ENCODE measurements around the gene CSNK1A1L.

CSNK1A1L gene

DNA sequence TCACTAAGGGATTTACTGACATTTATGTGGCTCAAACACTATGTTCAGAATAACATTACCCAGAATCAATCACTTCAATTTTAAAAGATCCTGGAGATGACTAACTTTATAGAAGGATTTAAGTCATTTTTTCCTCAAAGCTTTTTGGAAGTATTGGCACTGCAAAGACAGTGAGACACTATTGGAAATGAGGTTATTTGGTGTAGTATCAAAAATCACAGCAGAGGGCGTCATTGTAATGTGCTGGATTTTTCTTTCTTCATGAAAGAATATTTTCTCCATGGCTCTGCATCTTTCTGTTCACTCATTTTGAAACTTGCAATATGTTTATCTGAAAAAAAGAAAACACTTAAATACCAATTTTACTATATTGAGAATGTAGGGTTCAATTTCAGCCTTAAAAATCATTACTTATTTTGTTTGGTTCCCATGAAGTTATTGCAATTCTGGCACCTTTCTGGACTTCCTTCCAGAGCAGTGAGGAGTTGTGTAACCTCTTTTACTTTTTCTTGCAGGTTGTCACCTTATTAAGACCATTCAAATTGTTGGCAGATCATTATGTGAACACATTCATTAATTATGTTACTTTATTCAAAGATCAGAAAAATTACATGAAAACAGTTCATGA lies 3.7 kb upstream of the CSNK1A1L start:
- Histone ChIP-seq H3K27ac (ENCODE audit: low read depth, low read length) (no peak overlapping the region), H3K4me2 (ENCODE audit: low read length) (no peak overlapping the region), H3K36me3 (ENCODE audit: control insufficient read depth, low read length) (no peaks in the 10 kb centered on the region), H3K4me1 (ENCODE audit: control insufficient read depth, low read length) (no peaks in the 10 kb centered on the region), H4K20me1 (ENCODE audit: control insufficient read depth, insufficient read depth, low read depth, low read length) (no peaks in the 10 kb centered on the region), H3K9me2 (replicated peaks; ENCODE audit: control insufficient read depth, low read length) (no peaks in the 10 kb centered on the region), H3K9me3 (ENCODE audit: control insufficient read depth, insufficient read depth, low read length) (no peaks in the 10 kb centered on the region), H3F3A (ENCODE audit: control insufficient read depth, insufficient read depth) (no peaks in the 10 kb centered on the region), H3K4me3 (ENCODE audit: low read length) (no peak overlapping the region), H3K27me3 (ENCODE audit: control insufficient read depth, low read length) (no peaks in the 10 kb centered on the region), H3K79me2 (ENCODE audit: control insufficient read depth, low read length) (no peaks in the 10 kb centered on the region)
- no peak for TF ChIP-seq EZH2phosphoT487 (IDR thresholded peaks at IDR 0.05; ENCODE audit: borderline replicate concordance, low read length)
- TF ChIP-seq, protein P1, sequence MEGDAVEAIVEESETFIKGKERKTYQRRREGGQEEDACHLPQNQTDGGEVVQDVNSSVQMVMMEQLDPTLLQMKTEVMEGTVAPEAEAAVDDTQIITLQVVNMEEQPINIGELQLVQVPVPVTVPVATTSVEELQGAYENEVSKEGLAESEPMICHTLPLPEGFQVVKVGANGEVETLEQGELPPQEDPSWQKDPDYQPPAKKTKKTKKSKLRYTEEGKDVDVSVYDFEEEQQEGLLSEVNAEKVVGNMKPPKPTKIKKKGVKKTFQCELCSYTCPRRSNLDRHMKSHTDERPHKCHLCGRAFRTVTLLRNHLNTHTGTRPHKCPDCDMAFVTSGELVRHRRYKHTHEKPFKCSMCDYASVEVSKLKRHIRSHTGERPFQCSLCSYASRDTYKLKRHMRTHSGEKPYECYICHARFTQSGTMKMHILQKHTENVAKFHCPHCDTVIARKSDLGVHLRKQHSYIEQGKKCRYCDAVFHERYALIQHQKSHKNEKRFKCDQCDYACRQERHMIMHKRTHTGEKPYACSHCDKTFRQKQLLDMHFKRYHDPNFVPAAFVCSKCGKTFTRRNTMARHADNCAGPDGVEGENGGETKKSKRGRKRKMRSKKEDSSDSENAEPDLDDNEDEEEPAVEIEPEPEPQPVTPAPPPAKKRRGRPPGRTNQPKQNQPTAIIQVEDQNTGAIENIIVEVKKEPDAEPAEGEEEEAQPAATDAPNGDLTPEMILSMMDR (IDR thresholded peaks at IDR 0.05; ENCODE audit: low read depth, low read length, poor library complexity, severe bottlenecking) = peak; percentile 66

DNA sequence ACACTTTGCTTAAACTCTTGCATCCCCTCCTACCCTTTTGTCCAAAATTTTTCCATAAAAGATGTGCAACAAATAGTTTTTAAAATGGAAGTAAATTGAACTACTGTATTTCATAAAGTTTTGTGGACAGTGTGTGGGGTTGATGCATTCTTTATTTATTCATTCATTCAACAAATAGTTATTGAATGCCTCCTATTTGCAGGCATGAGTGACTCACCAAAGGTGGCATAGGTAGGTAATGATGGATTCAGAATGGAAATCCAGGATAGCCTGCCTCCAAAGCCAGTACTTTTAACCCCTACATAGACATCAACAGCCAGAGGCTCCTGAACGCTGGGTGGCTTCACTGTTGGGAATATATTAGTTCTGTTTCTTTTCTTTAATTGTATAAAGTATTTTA lies 2.4 kb upstream of the CSNK1A1L start:
- Histone ChIP-seq H3F3A (ENCODE audit: control insufficient read depth, insufficient read depth) (no peaks in the 10 kb centered on the region), H3K36me3 (ENCODE audit: control insufficient read depth, low read length) (no peaks in the 10 kb centered on the region), H3K27me3 (ENCODE audit: control insufficient read depth, low read length) (no peaks in the 10 kb centered on the region), H3K4me3 (ENCODE audit: low read length) (no peak overlapping the region), H3K9me3 (ENCODE audit: control insufficient read depth, insufficient read depth, low read length) (no peaks in the 10 kb centered on the region), H3K4me2 (ENCODE audit: low read length) (no peak overlapping the region), H3K27ac (ENCODE audit: low read depth, low read length) (no peak overlapping the region), H3K79me2 (ENCODE audit: control insufficient read depth, low read length) (no peaks in the 10 kb centered on the region), H4K20me1 (ENCODE audit: control insufficient read depth, insufficient read depth, low read depth, low read length) (no peaks in the 10 kb centered on the region), H3K9me2 (replicated peaks; ENCODE audit: control insufficient read depth, low read length) (no peaks in the 10 kb centered on the region), H3K4me1 (ENCODE audit: control insufficient read depth, low read length) (no peaks in the 10 kb centered on the region)
- TF ChIP-seq, protein P1 (IDR thresholded peaks at IDR 0.05; ENCODE audit: low read depth, low read length, poor library complexity, severe bottlenecking) = no peak

DNA sequence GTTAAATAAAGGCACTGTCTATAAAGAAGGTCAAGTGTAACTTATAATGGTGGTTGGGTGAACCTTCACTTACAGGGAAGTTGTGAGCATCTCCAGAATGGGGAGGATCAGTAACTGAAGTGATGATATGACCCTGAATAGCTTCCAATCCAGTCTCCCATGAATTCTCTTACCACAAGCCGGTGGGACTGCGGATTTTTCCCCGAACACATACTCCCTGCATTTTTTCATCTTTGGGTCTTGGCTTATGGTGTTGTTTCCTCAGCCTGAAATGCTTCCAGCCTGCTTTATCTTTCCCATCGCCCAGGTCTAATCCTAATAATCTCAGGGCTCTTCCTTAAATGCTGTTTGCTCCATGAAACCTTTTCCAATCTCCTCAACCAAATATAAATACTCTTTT lies 2.0 kb upstream of the CSNK1A1L start:
- no peaks in the 10 kb centered on the region for H3F3A ChIP-seq (ENCODE audit: control insufficient read depth, insufficient read depth)
- H3K36me3 ChIP-seq (ENCODE audit: control insufficient read depth, low read length) = no peaks in the 10 kb centered on the region
- no peaks in the 10 kb centered on the region for H3K4me1 ChIP-seq (ENCODE audit: control insufficient read depth, low read length)
- H3K9me3 ChIP-seq (ENCODE audit: control insufficient read depth, insufficient read depth, low read length) = no peaks in the 10 kb centered on the region
- H3K27me3 ChIP-seq (ENCODE audit: control insufficient read depth, low read length) = no peaks in the 10 kb centered on the region
- no peak overlapping the region for H3K4me2 ChIP-seq (ENCODE audit: low read length)
- no peaks in the 10 kb centered on the region for H3K9me2 ChIP-seq (replicated peaks; ENCODE audit: control insufficient read depth, low read length)
- no peaks in the 10 kb centered on the region for H3K79me2 ChIP-seq (ENCODE audit: control insufficient read depth, low read length)
- no peaks in the 10 kb centered on the region for H4K20me1 ChIP-seq (ENCODE audit: control insufficient read depth, insufficient read depth, low read depth, low read length)
- H3K4me3 ChIP-seq (ENCODE audit: low read length) = no peak overlapping the region
- H3K27ac ChIP-seq (ENCODE audit: low read depth, low read length) = no peak overlapping the region
- TF ChIP-seq, protein P1 (IDR thresholded peaks at IDR 0.05; ENCODE audit: low read depth, low read length, poor library complexity, severe bottlenecking) = no peak
- TF ChIP-seq EZH2phosphoT487 (IDR thresholded peaks at IDR 0.05; ENCODE audit: borderline replicate concordance, low read length) = no peak

All from DOHH2 (cell line).